GM19238 (cell line): ENCODE data around the gene GALNT17.

ENCODE experiments used
- DNase-seq: peaks from one replicate; pipeline ENCODE4 v3.0.0; 2011; ENCODE audit warnings: low spot score; ENCODE audit not compliant: insufficient read length

GALNT17 gene

GRCh38 chr7:71386152-71386785 lies 254.3 kb downstream of the GALNT17 start:
- no peak for DNase-seq

- no peak for DNase-seq
These were observed 256.2 kb downstream of the GALNT17 start for GRCh38 chr7:71388181-71388580.

- no peak for DNase-seq
These were observed 258.0 kb downstream of the GALNT17 start for GRCh38 chr7:71389976-71390375.

GRCh38 chr7:71393661-71394060 lies 261.7 kb downstream of the GALNT17 start:
- no peak for DNase-seq

GRCh38 chr7:71402684-71403083 lies 270.7 kb downstream of the GALNT17 start:
- DNase-seq = no peak

- DNase-seq = no peak
These were observed 271.4 kb downstream of the GALNT17 start for GRCh38 chr7:71403202-71403946.

- no peak for DNase-seq
These were observed 272.9 kb downstream of the GALNT17 start for GRCh38 chr7:71404726-71405345.

- DNase-seq = no peak
These were observed 276.3 kb downstream of the GALNT17 start for GRCh38 chr7:71408271-71408670.

- DNase-seq = no peak
These were observed 277.7 kb downstream of the GALNT17 start for GRCh38 chr7:71409550-71410157.

GRCh38 chr7:71411475-71411874 lies 279.5 kb downstream of the GALNT17 start:
- DNase-seq = no peak

GRCh38 chr7:71414490-71414889 lies 282.5 kb downstream of the GALNT17 start:
- no peak for DNase-seq

GRCh38 chr7:71419546-71420337 lies 287.8 kb downstream of the GALNT17 start:
- no peak for DNase-seq

- DNase-seq = no peak
These were observed 290.2 kb downstream of the GALNT17 start for GRCh38 chr7:71422104-71422503.

- DNase-seq = no peak
These were observed 292.5 kb downstream of the GALNT17 start for GRCh38 chr7:71424166-71425035.

GRCh38 chr7:71429083-71429482 lies 297.1 kb downstream of the GALNT17 start:
- DNase-seq = no peak

- no peak for DNase-seq
These were observed 298.3 kb downstream of the GALNT17 start for GRCh38 chr7:71430246-71430645.

GRCh38 chr7:71439321-71439720 lies 307.4 kb downstream of the GALNT17 start:
- no peak for DNase-seq

GRCh38 chr7:71442492-71443190 lies 310.7 kb downstream of the GALNT17 start:
- no peak for DNase-seq

GRCh38 chr7:71443191-71443530 lies 311.2 kb downstream of the GALNT17 start:
- no peak for DNase-seq

GRCh38 chr7:71444130-71444529 lies 312.2 kb downstream of the GALNT17 start:
- no peak for DNase-seq
